ENCODE results near the gene LTN1.

Gene LTN1

DNA sequence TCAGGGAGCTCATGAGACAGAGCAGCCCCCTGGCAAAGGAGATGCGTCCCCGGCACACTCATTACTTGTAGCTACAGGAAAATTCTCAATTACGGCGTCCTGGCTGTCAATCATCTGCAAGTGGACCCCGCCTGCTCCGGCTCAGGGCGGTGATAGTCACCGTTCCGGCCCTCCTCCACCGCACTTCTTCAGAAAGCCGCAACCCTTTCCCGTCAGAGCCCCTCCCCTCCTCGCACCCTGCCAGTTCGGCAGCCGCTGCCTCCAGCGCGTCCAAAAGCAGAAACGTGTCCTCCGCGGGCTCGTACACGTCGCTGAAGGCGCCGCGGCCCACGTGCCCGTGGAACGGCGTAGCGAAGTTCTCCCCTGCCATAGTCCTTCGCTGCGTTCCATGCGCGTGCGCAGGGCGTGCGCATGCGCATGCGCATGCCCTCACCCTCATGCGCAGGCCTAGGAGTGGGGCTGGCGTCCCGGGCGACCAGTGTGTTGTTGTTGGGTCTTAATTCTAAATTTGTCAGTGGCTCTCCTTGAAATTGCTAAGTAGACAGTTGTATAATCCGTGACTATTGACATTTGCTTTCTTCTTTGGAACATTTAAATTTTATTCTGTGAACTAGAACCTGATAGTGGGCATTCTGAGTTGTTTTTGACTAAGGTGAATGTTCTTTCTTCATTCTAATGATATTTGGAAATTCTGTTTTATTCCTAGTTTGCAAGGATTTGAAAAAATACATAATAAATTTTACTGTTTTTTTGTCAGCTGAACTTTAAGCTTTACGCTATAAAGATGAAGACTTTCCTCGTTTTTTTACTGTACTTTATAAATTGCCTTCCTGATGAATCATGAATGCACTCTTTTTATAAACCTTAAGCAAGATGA is 107.5 kb downstream of the LTN1 start:
- no peaks in the 10 kb centered on the region for H3K9me3 Mint-ChIP-seq
- peaks cover 41% of the 10 kb centered on the region for H3K36me3 Mint-ChIP-seq
- H3K27ac Mint-ChIP-seq = peak overlapping the region; percentile 99
- peak overlapping the region; percentile 85 for H3K4me3 Mint-ChIP-seq
- peak; percentile 83 to 96 for DNase-seq (ENCODE audit: low spot score in 2 of 2)
- H3K4me1 Mint-ChIP-seq = peaks cover 16% of the 10 kb centered on the region
- ATAC-seq = peak; percentile 97

GRCh38 chr21:28884481-28884880 is 108.2 kb downstream of the LTN1 start:
- Mint-ChIP-seq H3K27ac (peak overlapping the region; percentile 99), H3K4me1 (peaks cover 16% of the 10 kb centered on the region), H3K36me3 (peaks cover 47% of the 10 kb centered on the region), H3K4me3 (peak overlapping the region; percentile 85), H3K9me3 (no peaks in the 10 kb centered on the region)
- ATAC-seq = no peak
- DNase-seq (ENCODE audit: low spot score in 2 of 2) = no peak

DNA sequence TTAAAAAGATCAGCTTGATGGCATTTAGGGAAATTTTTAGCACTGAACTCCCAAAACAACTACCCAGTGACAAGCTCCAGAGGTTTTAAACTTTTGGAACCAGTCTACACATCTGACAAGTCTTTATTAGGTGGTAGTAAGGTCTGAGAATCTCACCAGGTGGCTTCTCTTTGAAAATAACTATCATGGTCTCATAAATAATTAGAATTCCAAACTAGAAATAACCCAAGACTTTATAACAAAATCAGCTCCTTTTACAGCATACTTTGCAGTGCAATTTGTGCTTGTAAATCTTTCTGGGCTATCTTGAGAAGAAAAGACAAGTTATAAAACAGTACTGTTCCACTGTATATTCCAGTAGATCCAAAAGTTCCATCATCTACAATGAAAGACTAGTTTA is 108.7 kb downstream of the LTN1 start:
- peak overlapping the region; percentile 85 for H3K4me3 Mint-ChIP-seq
- H3K27ac Mint-ChIP-seq = peak overlapping the region; percentile 99
- DNase-seq (ENCODE audit: low spot score in 2 of 2) (no peak), ATAC-seq (no peak)
- H3K4me1 Mint-ChIP-seq = peaks cover 16% of the 10 kb centered on the region
- H3K9me3 Mint-ChIP-seq = no peaks in the 10 kb centered on the region
- H3K36me3 Mint-ChIP-seq = peaks cover 47% of the 10 kb centered on the region

DNA sequence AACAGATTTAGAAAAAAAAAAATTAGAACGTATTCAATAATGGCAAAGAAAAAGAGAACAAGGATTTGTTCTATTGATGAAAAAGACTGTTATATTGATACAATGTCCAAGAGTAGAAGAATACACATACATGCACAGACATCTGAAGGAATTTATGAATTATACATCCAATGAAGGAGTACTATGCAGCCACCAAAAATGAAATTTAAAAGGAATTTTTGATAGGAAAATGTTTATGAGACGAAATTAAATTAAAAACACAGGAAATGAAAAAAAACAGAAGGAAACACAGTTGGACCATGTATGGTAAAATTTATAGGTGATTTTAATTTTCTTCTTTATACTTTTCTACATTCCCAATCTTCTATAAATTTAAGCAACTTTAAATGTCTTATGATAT is 110.3 kb downstream of the LTN1 start:
- Mint-ChIP-seq H3K9me3 (no peaks in the 10 kb centered on the region), H3K4me3 (no peak overlapping the region), H3K36me3 (peaks cover 50% of the 10 kb centered on the region), H3K27ac (no peak overlapping the region), H3K4me1 (peaks cover 16% of the 10 kb centered on the region)
- ATAC-seq (no peak), DNase-seq (ENCODE audit: low spot score in 2 of 2) (no peak)

Measured in stimulated activated effector memory CD8-positive, alpha-beta T cell treated with anti-CD3 and anti-CD28 coated beads, Interleukin-12 subunit alpha, Interleukin-12 subunit beta, amount 100 ng/mL, for 72 hours (primary cell).